ENCODE measurements around the gene CBLN3.
A peak's percentile ranks its signal among the peaks of the same experiment; 100 is the strongest.

GRCh38 chr14:24422694-24423601 lies 6.5 kb downstream of the CBLN3 start:
- TF ChIP-seq POLR2A (IDR thresholded peaks at IDR 0.05; ENCODE audit: low read length): peak; percentile 5
- no peak for TF ChIP-seq GATA1 (IDR thresholded peaks at IDR 0.05; ENCODE audit: low read depth, low read length)

All from erythroblast (primary cell).